Vagina (tissue), 2 donors: ENCODE measurements around the gene LIMCH1.

Experiments used
- CTCF ChIP-seq, 3 experiments: fragments of 450-650 bp in 2 of 3; fragments of 200-600 bp in 1 of 3; sonication (generic) in 1 of 3; IDR thresholded peaks; one replicate each; pipeline ENCODE4 v1.5.1; 2017 to 2019; ENCODE audit warnings: antibody characterized with exemption in 3 of 3, mild to moderate bottlenecking in 2 of 3, moderate library complexity in 2 of 3
- POLR2A ChIP-seq, 2 donors: fragments of 450-650 bp; IDR thresholded peaks; one replicate each; pipeline ENCODE4 v1.6.1; 2017; ENCODE audit warnings: antibody characterized with exemption in 2 of 2, mild to moderate bottlenecking in 2 of 2, moderate library complexity in 2 of 2

DNA sequence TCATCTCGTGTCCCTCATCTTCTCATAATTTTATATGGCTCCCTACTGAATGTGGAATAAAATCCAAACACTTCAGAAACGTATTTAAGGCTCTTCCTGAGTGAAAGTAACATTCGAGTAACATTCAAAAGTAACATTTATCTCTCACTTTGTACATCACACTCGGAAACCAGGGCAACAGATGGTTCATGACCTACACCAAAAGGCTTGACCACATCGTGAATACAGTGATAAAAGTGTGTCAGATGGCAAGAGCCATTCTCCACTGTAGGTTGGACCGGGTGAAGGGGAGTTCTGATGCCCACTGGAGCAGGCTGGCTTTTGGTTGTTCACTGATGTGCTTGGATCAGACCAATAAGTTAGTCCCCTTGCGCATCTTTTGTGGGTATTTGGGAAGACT is 5.6 kb upstream of the LIMCH1 start:
- no peak for TF ChIP-seq CTCF (IDR thresholded peaks at IDR 0.05)
- no peak for TF ChIP-seq POLR2A (IDR thresholded peaks at IDR 0.05)
